Subcutaneous abdominal adipose tissue (tissue), 5 donors: ENCODE results near the gene CD300LF.

Experiments used
- H3K27ac ChIP-seq: one replicate; pipeline ENCODE4 v1.7.0; 2013; ENCODE audit warnings: low read depth, mild to moderate bottlenecking, inconsistent platforms, low read length, moderate library complexity
- H3K27me3 ChIP-seq, 5 donors: one replicate each; pipeline ENCODE4 v1.7.0; 2013; ENCODE audit warnings: low read length in 5 of 5, inconsistent platforms in 1 of 5; ENCODE audit not compliant: control insufficient read depth in 5 of 5, insufficient read depth in 4 of 5
- H3K36me3 ChIP-seq, 5 donors: one replicate each; pipeline ENCODE4 v1.7.0; 2013; ENCODE audit warnings: low read length in 5 of 5; ENCODE audit not compliant: control insufficient read depth in 5 of 5, insufficient read depth in 5 of 5
- H3K4me1 ChIP-seq, 5 donors: one replicate each; pipeline ENCODE4 v1.7.0; 2013; ENCODE audit warnings: low read length in 5 of 5, mild to moderate bottlenecking in 3 of 5, moderate library complexity in 1 of 5; ENCODE audit not compliant: control insufficient read depth in 5 of 5, insufficient read depth in 5 of 5
- H3K4me3 ChIP-seq, 5 donors: one replicate each; pipeline ENCODE4 v1.7.0; 2013; ENCODE audit warnings: low read length in 5 of 5, low read depth in 1 of 5
- H3K9ac ChIP-seq, 5 donors: one replicate each; pipeline ENCODE4 v1.7.0; 2013; ENCODE audit warnings: low read length in 5 of 5, mild to moderate bottlenecking in 4 of 5, moderate library complexity in 3 of 5
- H3K9me3 ChIP-seq, 5 donors: one replicate each; pipeline ENCODE4 v1.7.0; 2013; ENCODE audit warnings: low read length in 5 of 5; ENCODE audit not compliant: control insufficient read depth in 5 of 5
- donor health status: healthy.
- donor health status: healthy.
- donor health status: healthy.
- donor health status: healthy.
- donor health status: healthy.

The CD300LF gene

DNA sequence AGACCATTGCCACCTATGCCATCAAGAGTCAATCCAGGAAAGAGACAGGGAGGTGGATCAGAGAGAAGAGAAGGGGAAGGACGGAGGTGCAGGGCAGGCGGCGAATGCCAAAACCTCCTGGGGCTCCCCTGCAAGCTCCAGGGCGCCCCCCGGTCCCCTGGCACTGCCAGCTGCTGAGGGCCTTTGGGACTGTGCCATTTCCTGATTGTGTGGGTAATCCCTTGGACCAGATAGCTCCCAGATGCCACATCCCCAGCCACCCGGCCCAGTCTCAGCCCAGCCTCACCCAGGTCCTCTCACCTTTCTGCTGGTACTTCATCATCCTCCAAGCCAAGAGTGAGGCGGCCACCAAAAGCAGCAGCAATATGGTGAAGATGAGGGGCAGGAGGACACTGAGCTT lies 14.7 kb downstream of the CD300LF start:
- H3K4me1 ChIP-seq, result peaks cover 0 to 4% (median 0%) of the 10 kb centered on the region in 5 donors
- H3K9me3 ChIP-seq, result peaks cover 0 to 3% (median 0%) of the 10 kb centered on the region in 5 donors
- no peak overlapping the region for H3K9ac ChIP-seq
- H3K27me3 ChIP-seq, result peaks cover 2 to 15% (median 9%) of the 10 kb centered on the region in 5 donors
- no peaks in the 10 kb centered on the region for H3K36me3 ChIP-seq
- H3K27ac ChIP-seq, result no peak overlapping the region
- no peak overlapping the region for H3K4me3 ChIP-seq

DNA sequence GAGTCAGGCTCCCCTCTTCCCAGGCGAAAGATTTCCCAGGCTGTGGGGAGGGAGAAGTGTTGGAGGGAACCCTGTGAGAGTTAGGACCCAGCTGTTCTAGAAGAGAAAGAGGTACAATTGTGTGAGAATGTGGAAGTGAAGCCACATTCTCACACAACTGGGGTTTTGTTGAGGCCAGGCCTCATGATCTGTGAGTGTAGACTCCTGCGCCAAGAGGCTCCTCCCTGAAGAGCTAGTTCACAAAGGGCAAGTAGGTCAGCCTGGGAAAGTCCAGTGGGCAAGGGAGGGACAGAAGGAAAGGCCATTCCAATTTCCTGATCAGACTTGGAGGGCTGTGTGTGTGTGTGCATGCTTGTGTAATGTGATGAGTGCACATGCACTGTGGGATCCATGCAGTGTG lies 15.2 kb downstream of the CD300LF start:
- Histone ChIP-seq H3K4me1 (peaks cover 0 to 4% (median 0%) of the 10 kb centered on the region in 5 donors), H3K36me3 (no peaks in the 10 kb centered on the region), H3K27me3 (peaks cover 4 to 16% (median 10%) of the 10 kb centered on the region in 5 donors), H3K27ac (no peak overlapping the region), H3K9me3 (peaks cover 0 to 3% (median 0%) of the 10 kb centered on the region in 5 donors), H3K9ac (no peak overlapping the region), H3K4me3 (no peak overlapping the region)

DNA sequence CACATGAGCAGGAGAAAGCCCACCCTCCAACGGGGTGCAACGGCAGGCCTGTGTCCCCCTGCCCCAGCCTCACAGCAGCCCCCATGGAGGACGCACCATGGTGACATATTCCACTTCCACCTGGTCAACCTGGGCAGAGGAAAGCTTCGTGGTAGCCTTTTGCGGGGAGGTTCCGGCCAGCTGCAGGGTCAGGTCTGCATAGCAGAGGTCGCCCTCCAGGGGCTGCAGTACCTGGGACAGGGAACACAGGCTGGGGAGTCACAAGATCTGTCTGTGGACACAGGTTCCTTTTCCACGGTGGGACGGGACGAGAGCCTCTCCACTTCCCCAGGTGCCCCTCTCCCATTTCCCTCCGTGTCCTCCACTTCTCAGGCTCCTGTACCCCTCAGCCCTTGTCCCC lies 17.1 kb downstream of the CD300LF start:
- peaks cover 0 to 3% (median 0%) of the 10 kb centered on the region in 5 donors for H3K9me3 ChIP-seq
- no peaks in the 10 kb centered on the region for H3K36me3 ChIP-seq
- no peak overlapping the region for H3K27ac ChIP-seq
- H3K4me3 ChIP-seq, result no peak overlapping the region
- peaks cover 0 to 4% (median 0%) of the 10 kb centered on the region in 5 donors for H3K4me1 ChIP-seq
- no peak overlapping the region for H3K9ac ChIP-seq
- peaks cover 8 to 20% (median 12%) of the 10 kb centered on the region in 5 donors for H3K27me3 ChIP-seq

DNA sequence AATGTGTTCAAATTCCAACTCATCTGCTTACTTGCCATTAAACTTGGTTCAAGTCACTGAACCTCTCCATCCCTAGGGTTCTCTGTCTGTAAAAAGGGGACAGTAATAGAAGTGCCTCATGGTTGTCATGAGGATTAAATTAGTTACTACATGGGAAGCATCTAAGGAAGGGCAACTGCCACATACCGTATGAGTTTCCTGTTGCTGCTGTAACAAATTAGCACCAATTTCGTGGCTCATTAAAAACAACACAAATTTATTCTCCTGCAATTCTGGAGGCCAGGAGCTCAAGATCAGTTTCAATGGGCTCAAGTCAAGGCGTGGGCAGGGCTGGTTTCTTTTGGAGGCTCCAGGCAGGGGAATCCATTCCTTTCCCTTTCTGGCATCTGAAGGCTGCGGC lies 18.6 kb downstream of the CD300LF start:
- peaks cover 0 to 3% (median 0%) of the 10 kb centered on the region in 5 donors for H3K9me3 ChIP-seq
- no peak overlapping the region for H3K4me3 ChIP-seq
- no peak overlapping the region for H3K27ac ChIP-seq
- H3K36me3 ChIP-seq, result no peaks in the 10 kb centered on the region
- H3K9ac ChIP-seq, result no peak overlapping the region
- H3K4me1 ChIP-seq, result peaks cover 0 to 4% (median 0%) of the 10 kb centered on the region in 5 donors
- peaks cover 8 to 20% (median 12%) of the 10 kb centered on the region in 5 donors for H3K27me3 ChIP-seq

DNA sequence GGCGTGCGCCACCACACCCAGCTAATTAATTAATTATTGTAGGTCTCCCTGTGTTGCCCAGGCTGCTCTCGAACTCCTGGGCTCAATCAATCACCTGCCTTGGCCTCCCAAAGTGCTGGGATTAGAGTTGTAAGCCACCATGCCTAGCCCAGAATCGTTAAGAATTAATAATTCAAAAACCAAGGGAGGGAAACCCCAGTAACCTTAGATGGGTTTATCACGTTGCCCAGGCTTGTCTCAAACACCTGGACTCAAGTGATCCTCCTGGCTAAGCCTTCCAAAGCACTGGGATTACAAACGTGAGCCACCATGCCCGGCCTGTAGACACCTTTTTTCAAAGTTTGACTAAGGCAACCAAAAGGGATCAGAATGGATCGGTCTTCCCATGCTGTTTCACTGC lies 21.6 kb downstream of the CD300LF start:
- H3K9ac ChIP-seq, result no peak overlapping the region
- peaks cover 0 to 3% (median 0%) of the 10 kb centered on the region in 5 donors for H3K4me1 ChIP-seq
- no peaks in the 10 kb centered on the region for H3K36me3 ChIP-seq
- H3K27ac ChIP-seq, result no peak overlapping the region
- H3K27me3 ChIP-seq, result peaks cover 8 to 19% (median 10%) of the 10 kb centered on the region in 5 donors
- H3K4me3 ChIP-seq, result no peak overlapping the region
- peaks cover 0 to 3% (median 0%) of the 10 kb centered on the region in 5 donors for H3K9me3 ChIP-seq

DNA sequence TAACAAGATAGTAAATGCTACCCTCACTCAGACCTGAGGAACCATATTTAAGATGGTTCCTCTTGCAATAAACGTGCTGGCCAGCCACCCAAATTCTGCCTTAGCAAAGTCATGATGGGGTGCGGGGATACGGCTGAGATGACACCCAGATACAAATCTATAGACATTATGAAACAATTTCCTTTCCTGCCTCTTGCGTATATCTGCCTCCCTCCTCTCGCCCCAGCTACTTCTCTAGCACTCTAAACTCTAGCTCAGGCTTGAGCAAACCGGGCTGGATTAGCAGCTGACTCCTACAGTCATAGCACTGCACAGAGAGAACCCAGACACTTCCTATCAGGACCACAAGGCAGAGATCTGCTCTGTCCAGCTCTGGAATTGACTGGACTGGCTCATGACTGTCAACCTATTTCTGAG lies 22.3 kb downstream of the CD300LF start:
- H3K27ac ChIP-seq, result no peak overlapping the region
- no peaks in the 10 kb centered on the region for H3K36me3 ChIP-seq
- H3K9me3 ChIP-seq, result peaks cover 0 to 3% (median 0%) of the 10 kb centered on the region in 5 donors

DNA sequence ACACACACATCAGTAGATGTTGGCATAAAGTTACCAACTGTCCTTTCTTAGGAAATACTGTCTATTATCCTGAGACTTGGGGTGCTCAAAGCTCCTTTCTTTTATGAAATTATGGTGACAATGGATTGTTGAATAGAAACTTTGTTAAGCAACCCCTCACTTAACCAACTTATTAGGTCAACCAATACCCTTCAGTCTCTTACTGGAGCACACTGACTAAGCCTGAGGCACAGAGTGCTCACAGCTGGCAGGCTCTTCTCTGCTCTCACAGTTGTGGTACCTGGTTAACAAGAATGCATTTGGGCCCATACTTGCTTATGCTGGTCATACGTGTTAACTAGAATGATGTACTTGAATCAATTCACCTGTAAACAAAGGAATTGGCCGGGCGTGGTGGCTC lies 24.8 kb downstream of the CD300LF start:
- H3K27ac ChIP-seq, result no peak overlapping the region
- no peaks in the 10 kb centered on the region for H3K36me3 ChIP-seq
- H3K4me1 ChIP-seq, result peaks cover 0 to 3% (median 0%) of the 10 kb centered on the region in 5 donors
- no peak overlapping the region for H3K4me3 ChIP-seq
- peaks cover 0 to 10% (median 5%) of the 10 kb centered on the region in 5 donors for H3K27me3 ChIP-seq
- no peaks in the 10 kb centered on the region for H3K9me3 ChIP-seq
- no peak overlapping the region for H3K9ac ChIP-seq

More for the DNA sequence above, 22.3 kb downstream of the CD300LF start:
- Histone ChIP-seq H3K4me1 (peaks cover 0 to 3% (median 0%) of the 10 kb centered on the region in 5 donors), H3K9ac (no peak overlapping the region), H3K4me3 (no peak overlapping the region), H3K27me3 (peaks cover 3 to 11% (median 10%) of the 10 kb centered on the region in 5 donors)

DNA sequence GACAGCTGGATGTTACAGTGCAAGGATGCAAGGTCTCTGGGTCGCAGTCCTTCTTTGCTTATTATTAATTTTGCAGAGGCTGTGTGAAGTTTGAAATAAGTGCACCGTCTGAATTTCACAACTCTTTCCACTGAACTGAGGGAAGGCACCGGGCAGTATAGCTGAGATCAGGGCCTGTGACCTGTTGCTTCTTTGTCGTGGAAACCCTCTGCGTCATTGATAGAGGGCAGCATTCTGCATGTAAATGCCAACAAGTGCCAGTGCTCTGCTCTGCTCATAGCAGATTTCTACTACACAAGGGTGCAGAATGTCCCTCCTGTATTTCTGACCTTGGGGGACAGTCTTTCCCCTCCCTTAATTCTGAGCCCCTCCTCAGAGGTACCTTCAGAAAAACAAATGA lies 26.0 kb downstream of the CD300LF start:
- no peak overlapping the region for H3K27ac ChIP-seq
- no peak overlapping the region for H3K4me3 ChIP-seq
- H3K4me1 ChIP-seq, result peaks cover 0 to 5% (median 0%) of the 10 kb centered on the region in 5 donors
- H3K36me3 ChIP-seq, result no peaks in the 10 kb centered on the region
- H3K9me3 ChIP-seq, result no peaks in the 10 kb centered on the region
- peaks cover 0 to 7% (median 0%) of the 10 kb centered on the region in 5 donors for H3K27me3 ChIP-seq
- H3K9ac ChIP-seq, result no peak overlapping the region

DNA sequence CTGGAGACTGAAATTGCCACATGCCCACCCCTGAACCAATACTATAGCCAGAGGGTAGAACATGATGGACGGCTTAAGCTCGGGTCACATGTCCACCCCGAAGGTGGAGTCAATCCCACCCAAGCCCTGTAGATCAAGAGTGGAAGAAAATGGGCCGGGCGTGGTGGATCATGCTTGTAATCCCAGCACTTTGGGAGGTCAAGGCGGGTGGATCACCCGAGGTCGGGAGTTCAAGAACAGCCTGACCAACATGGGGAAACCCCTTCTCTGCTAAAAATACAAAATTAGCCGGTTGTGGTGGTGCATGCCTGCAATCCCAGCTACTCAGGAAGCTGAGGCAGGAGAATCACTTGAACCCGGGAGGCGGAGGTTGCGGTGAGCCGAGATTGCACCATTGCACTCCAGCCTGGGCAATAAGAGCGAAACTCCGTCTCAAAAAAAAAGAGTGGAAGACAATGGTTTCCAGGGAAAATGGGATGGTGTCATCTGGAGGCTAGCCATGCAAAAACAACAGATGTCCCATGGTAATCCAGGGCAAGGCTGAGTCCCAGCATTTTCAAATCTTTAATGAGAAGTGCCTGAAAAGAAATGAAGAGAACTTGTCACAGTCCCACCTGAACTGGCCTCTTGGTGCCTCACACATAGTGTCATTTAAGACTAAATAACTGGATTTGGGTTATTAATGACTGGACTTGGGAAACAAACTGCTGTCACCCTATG lies 30.1 kb downstream of the CD300LF start:
- no peak overlapping the region for H3K9ac ChIP-seq
- peaks cover 0 to 13% (median 7%) of the 10 kb centered on the region in 5 donors for H3K4me1 ChIP-seq
- H3K4me3 ChIP-seq, result no peak overlapping the region
- no peaks in the 10 kb centered on the region for H3K36me3 ChIP-seq
- peaks cover 0 to 7% (median 4%) of the 10 kb centered on the region in 5 donors for H3K27me3 ChIP-seq
- no peaks in the 10 kb centered on the region for H3K9me3 ChIP-seq
- H3K27ac ChIP-seq, result no peak overlapping the region

DNA sequence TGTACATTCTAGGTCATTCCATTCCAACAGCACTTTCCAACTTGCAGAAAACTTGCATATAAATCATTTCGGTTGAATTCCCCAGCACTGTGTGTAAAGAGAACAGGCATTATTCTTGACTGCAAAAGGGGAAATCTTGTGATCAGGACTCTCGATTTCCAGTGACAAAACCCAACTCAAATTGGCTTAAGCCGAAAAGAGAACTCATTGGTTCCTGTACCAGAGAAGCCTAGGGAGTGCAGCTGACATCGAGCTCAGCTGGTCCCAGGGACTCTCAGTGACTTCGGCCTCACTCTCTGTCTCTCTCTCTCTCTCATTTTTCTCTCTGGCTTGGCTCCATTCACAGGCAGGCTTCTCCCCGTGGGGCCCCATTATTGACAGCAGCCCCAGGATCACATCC lies 30.7 kb downstream of the CD300LF start:
- Histone ChIP-seq H3K9me3 (no peaks in the 10 kb centered on the region), H3K36me3 (no peaks in the 10 kb centered on the region), H3K4me3 (no peak overlapping the region), H3K27ac (no peak overlapping the region), H3K9ac (no peak overlapping the region), H3K27me3 (peaks cover 0 to 7% (median 4%) of the 10 kb centered on the region in 5 donors), H3K4me1 (peaks cover 0 to 19% (median 7%) of the 10 kb centered on the region in 5 donors)
